ENCODE data around the gene C2CD5.

The C2CD5 gene

GRCh38 chr12:22576473-22576872, 32.1 kb upstream of the C2CD5 start:
- Mint-ChIP-seq H3K4me3 (no peak overlapping the region), H3K36me3 (ENCODE audit: low read depth) (no peaks in the 10 kb centered on the region), H3K9me3 (no peaks in the 10 kb centered on the region), H3K27ac (no peak overlapping the region), H3K4me1 (no peaks in the 10 kb centered on the region), H3K27me3 (ENCODE audit: low read depth, poor library complexity) (no peaks in the 10 kb centered on the region)
- no peak for TF ChIP-seq CTCF (IDR thresholded peaks at IDR 0.05)
- DNase-seq = no peak

GRCh38 chr12:22576065-22576464, 31.7 kb upstream of the C2CD5 start:
- Mint-ChIP-seq H3K9me3 (no peaks in the 10 kb centered on the region), H3K4me1 (no peaks in the 10 kb centered on the region), H3K27ac (no peak overlapping the region), H3K27me3 (ENCODE audit: low read depth, poor library complexity) (no peaks in the 10 kb centered on the region), H3K36me3 (ENCODE audit: low read depth) (no peaks in the 10 kb centered on the region), H3K4me3 (no peak overlapping the region)
- TF ChIP-seq CTCF (IDR thresholded peaks at IDR 0.05) = no peak
- DNase-seq = no peak

GRCh38 chr12:22574921-22575320, 30.6 kb upstream of the C2CD5 start:
- Mint-ChIP-seq H3K27me3 (ENCODE audit: low read depth, poor library complexity) (no peaks in the 10 kb centered on the region), H3K27ac (no peak overlapping the region), H3K4me1 (no peaks in the 10 kb centered on the region), H3K9me3 (no peaks in the 10 kb centered on the region), H3K4me3 (no peak overlapping the region), H3K36me3 (ENCODE audit: low read depth) (no peaks in the 10 kb centered on the region)
- DNase-seq = no peak
- TF ChIP-seq CTCF (IDR thresholded peaks at IDR 0.05) = no peak

GRCh38 chr12:22573181-22573580, 28.8 kb upstream of the C2CD5 start:
- peaks cover 7% of the 10 kb centered on the region for H3K9me3 Mint-ChIP-seq

GRCh38 chr12:22569253-22569652, 24.9 kb upstream of the C2CD5 start:
- no peaks in the 10 kb centered on the region for H3K4me1 Mint-ChIP-seq
- H3K36me3 Mint-ChIP-seq (ENCODE audit: low read depth) = no peaks in the 10 kb centered on the region
- no peak for DNase-seq
- TF ChIP-seq CTCF (IDR thresholded peaks at IDR 0.05) = no peak
- peaks cover 19% of the 10 kb centered on the region for H3K9me3 Mint-ChIP-seq
- H3K4me3 Mint-ChIP-seq = no peak overlapping the region
- peaks cover 5% of the 10 kb centered on the region for H3K27me3 Mint-ChIP-seq (ENCODE audit: low read depth, poor library complexity)
- no peak overlapping the region for H3K27ac Mint-ChIP-seq

More at GRCh38 chr12:22573181-22573580, 28.8 kb upstream of the C2CD5 start:
- TF ChIP-seq CTCF (IDR thresholded peaks at IDR 0.05) = no peak
- no peak overlapping the region for H3K27ac Mint-ChIP-seq
- H3K4me3 Mint-ChIP-seq = no peak overlapping the region
- no peaks in the 10 kb centered on the region for H3K4me1 Mint-ChIP-seq
- no peaks in the 10 kb centered on the region for H3K36me3 Mint-ChIP-seq (ENCODE audit: low read depth)
- H3K27me3 Mint-ChIP-seq (ENCODE audit: low read depth, poor library complexity) = no peaks in the 10 kb centered on the region
- no peak for DNase-seq
